ENCODE results near the gene ANKRD33B.

- TF ChIP-seq CTCF (IDR thresholded peaks at IDR 0.05; ENCODE audit: borderline replicate concordance, extremely low read depth, low read length, poor library complexity, severe bottlenecking) (no peak), EZH2 (IDR thresholded peaks at IDR 0.05; ENCODE audit: borderline replicate concordance, low read depth, low read length, severe bottlenecking) (no peak)
Observed at GRCh38 chr5:10590226-10590999, 26.5 kb downstream of the ANKRD33B start.

Measured in DND-41 (cell line).